GM21447 (cell line): Measurements from ENCODE around the gene ABCC8.

Source experiments
- ATAC-seq: cut with Tn5 transposase; IDR thresholded peaks from one replicate; pipeline ENCODE4 v1.9.1; 2021; ENCODE audit not compliant: unreplicated experiment

The ABCC8 gene

DNA sequence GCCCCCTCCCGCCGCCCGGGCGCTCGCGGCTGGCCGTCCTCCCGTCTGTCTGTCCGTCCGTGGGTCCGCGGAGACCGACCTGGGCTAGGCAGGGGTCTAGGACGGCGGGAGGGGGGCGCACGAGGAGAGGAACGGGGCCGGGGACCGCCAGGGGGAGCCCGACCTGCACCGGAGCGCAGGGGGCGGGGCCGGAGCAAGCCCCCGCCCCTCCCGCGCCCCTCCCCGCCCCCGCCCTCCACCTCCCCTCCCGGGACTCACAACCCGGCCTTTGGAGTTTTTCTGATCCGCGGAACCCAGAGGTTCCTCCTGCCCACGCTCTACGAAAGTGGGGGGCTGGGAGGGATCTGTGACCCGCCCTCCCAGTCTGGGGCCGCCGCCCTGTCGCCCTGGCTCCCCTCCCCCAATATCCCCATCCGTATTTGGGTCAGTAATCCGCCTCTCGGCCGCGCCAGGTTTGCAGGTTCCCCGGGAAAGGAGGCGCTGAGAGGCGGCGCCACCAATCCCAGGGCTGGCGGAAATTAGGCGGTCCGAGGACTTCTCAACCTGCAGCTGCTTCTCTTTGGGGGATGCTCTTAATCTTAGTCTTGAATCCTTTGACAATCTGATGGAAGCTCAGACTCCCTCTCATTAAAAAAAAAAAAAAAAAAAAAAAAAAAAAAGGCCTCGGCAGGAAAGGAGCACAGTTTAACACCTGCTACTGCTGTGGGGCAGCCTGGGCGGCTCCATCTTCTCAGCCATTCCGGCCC is 87.3 kb downstream of the ABCC8 start:
- peak; percentile 62 for ATAC-seq

DNA sequence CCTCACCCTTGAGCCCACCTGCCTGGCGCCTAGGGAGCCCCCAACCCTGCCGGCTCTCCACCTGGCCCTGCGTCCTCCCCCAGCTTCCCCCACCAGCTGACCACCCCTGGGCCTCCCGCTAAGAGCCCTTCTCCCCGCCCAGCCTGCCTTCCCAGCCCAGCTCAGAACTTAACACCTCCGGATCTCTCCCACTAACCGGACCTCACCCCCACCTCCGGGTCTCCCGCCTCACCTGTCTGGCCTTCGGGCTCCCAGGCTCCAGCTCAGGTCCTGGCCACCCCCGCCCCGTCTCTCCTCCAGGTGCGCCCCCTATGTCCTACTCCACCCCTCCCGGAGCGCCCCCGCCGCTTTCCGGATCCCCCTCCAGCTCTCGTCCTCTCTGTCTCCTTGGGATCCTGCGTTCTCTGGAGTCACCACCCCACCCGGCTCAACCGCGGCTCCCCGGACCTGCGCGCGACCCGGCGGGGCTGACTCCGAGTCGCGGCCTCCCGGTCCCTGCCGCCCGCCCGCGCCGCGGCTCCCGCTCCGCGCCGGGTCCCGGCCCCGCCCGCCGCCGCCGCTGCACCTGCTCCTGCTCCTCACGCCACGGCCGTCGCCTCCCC is 87.9 kb downstream of the ABCC8 start, which contains the start of gene KCNJ11:
Gene KCNJ11, minus strand, starts transcription at position 51 of the 602 bp plus-strand sequence. CDS start 568 bp downstream, outside the sequence.
- ATAC-seq: peak; percentile 46

DNA sequence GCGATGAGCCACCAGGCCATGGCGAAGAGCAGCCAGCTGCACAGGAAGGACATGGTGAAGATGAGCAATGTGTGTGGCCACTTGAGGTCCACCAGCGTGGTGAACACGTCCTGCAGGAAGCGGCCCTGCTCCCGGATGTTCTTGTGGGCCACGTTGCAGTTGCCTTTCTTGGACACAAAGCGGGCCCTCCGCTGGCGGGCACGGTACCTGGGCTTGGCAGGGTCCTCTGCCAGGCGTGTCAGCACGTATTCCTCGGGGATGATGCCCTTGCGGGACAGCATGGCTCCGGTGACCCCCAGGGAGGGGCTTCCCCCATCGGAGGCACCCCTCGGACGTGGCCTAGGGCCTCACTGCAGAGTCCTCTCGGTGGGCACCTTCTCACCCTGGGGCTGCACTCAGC is 88.8 kb downstream of the ABCC8 start:
- ATAC-seq: no peak

DNA sequence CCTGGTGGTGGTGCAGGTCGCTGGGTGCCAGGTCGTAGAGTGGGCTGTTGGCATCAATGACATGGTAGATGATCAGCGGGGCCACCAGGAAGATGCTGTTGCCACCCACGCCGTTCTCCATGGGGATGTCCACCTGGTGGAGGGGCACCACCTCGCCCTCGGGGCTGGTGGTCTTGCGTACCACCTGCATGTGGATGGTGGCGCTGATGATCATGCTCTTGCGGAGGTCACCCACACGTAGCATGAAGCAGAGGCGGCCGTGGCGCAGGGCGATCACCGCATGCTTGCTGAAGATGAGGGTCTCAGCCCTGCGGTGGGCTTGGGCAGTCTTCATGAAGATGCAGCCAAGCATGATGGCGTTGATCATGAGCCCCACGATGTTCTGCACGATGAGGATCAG is 89.4 kb downstream of the ABCC8 start:
- ATAC-seq: no peak

DNA sequence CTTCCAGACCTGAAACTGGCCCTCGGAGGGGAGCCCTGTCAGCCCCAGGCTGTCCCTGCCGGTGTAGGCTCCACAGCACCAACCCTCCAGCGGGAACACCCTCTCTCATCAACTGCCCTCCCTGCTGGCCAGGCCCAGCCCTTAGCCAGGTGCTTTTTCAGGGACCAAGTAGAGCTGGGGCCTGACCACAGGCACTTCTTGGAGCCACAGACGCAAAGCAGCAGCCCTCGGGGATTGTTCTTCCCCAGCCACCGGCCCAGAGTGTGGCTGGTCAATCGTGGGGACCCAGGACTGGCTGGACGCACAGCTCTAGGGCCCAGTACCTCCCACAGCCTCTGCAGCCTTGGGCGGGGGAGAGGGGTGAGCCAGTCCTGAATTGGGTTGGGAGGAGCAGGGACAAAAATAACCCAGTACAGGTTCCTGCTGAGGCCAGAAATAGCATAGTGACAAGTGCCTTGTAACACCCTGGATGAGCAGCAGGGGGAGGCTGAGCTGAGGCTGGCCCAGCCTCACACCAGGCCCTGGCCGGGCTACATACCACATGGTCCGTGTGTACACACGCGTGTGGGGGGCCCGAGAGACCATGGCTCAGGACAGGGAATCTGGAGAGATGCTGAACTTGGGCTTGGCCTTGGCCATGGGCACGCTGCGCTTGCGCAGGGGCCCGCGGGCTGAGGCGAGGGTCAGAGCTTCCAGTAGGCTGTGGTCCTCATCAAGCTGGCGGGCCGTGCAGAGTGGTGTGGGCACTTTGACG is 90.1 kb downstream of the ABCC8 start:
- ATAC-seq: peak; percentile 36

DNA sequence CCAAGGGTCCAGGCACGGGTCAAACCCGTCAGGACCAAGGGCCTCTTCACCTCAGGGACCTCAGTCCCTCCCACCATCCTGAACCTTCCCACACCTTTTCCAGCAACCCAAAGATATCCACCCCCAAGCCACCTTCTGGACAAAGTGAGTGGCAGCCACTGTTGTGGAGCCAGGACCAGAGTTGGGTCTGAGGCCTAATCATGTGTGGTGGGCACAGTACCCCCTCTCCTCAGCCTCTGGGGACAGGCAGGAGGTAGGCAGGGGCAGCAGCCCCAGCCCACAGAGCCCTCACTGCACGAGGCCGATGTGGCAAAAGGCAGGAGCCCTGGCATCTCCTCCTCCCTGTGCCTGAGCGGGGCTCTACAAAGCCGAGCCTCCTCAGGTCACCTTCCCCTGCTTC is 90.7 kb downstream of the ABCC8 start:
- no peak for ATAC-seq

DNA sequence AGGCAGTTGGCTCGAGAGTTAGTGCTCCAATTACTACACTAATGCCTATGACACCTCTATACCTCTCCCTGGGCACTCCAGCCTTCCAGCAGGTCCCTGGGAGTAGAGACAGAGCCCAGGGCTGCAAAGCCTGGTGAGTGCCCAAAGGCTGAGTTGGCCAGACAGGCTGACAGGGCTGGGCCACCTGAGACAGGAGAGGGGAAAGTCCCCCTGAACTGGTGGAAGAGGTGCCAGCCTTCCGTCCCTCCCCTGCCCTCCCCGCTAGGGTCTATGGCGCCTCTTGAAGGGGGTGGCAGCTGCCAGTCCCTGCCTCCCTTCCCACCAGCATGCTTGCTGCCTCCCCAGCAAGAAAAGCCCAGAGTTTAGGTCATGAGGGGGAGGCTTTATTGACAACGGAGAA is 91.2 kb downstream of the ABCC8 start:
- ATAC-seq: no peak

DNA sequence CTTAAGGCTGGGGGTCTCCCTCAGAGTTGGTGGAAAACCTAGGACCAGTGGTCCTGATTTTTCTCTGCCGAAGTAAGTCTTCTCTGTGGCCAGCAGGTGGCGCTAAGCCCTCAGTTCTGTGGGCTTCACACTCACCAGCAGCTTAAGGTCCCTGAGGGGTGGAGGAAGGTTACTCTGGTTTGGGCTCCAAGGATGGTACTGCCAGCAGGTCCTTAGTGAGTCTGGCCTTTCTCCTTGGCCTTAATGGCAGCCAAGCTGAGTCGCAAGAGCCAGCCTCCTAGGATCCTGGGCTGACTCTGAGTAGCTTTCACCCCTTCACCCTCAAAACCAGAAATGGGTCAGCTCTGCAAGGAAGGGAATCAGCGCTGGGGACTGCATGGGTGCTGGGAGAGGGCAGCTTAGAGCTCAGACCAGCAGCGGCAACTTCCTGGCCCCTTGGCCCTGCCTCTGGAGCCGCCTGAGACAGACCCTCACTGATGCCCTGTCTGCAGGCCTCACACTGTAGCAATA is 92.6 kb downstream of the ABCC8 start:
- peak; percentile 55 for ATAC-seq

DNA sequence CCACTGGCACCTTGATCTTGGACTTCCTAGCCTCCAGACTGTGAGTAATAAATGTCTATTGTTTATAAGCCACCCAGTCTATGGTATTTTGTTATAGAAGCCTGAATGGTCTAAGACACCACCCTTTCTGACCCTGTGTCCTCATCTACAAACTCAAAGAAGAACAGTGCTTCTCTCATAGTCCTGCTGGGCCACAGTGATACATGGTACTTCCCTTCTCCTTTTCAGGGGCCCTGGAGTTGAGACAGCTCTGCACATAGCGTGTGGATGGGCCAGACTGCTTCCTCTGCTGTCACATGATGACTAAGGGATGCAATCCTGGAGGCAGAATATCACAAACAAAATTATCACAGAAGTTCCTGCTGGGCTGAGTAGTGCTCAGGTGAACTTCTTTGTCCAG is 93.2 kb downstream of the ABCC8 start:
- no peak for ATAC-seq

DNA sequence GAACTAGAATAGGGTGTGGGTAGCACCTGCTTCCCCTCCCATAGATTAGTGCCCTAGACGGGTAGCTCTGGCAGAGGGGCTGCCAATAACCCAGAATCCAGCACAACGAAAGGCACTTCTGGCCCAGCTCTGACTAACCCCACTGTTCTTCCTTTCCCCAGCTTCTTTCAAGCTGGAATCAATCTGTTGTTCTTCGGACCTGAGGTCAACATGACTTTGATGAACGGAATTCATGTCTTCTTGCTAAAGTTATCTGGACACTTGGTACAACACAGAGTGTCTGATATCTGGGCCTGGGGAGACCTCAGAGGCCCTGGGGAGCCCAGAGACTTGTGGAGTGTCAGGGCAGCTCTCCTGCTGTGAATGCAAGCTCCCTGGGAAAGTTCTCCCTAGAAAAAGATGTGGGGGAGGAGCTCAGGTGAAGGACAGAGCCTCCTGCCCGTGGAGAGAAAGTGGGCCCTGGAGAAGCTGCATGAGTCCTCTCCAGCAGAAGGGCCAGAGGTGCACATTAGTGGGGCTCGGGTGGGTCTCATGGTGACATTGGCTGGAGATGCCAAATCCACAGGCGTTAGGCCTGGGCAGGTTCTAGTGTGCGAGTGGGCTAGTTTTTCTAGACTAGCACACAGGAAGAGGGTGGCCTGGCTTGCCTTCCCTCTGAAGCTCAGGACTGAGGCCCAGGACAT is 94.5 kb downstream of the ABCC8 start:
- no peak for ATAC-seq

DNA sequence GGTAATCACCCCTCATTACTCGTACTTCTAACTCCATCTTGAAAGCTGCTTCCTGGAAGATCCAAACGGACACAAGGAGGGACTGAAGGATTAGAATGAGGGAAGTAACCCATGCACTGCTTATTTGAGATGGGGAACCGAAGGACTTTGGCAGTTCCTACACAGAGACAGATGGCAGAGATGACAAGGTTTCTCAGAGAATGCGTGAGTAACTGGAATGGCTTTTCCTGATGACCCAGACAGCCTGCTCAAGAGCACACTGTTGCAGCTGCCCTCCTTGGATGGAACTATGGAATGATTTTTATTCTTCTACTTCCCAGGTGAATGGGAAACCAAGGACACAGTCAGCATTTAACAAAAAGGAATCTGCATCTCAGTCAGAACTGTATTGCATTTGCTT is 95.5 kb downstream of the ABCC8 start:
- no peak for ATAC-seq

DNA sequence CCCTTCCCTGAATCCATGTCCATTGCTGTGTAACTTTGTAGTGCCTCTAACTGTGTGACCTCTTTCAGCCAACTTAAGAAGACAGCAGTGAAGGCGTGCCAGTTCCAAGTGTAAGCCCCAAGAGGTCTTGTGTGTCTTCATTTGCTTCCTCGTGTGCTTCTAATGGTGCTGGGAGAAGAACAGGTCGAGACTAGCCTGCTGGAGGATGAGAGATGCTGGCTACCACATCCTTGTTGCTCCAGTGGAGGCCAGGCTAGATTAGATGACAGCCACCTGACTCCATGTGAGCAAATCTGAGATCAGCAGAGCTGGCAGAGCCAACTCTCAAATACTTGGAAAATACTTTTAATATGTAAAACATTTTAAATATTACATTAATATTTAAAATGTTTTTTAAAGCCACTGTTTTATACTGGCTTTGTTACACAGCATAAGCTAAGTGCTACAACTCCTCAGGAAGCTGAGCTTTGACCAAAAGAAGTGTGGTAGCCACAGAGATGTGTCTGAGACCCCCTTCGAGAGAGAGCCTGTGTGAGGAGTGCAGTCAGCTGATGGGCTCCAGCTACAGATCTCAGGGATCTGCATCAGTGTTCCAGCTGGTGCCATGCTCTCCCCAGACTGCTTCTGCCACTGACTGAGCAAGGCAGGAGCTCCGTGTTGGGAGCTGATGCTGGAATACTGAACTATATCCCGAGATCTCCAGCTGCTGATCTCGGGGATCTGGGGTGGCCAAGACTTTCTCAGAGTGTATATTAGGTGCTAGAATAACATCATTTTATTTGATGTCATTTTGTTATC is 97.1 kb downstream of the ABCC8 start:
- ATAC-seq: no peak

DNA sequence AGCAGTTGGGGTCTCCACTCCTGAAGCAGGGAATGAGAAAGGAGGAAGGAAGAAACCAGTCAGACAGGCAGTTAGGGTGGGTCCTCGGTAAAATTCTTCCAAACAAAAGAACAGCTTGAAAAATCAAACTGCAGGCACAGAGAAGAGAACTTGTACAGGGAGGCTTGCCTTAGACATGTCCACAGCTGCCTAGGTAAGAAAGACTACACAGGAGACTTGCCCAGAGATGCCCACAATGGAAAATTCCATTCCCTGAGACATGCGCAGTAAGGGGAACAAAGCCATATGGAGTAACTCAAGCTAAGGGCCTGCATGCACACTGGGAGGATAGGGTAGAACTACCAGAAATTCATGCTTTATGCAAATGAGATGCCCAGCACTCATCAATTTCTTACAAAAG is 98.0 kb downstream of the ABCC8 start:
- ATAC-seq: no peak

DNA sequence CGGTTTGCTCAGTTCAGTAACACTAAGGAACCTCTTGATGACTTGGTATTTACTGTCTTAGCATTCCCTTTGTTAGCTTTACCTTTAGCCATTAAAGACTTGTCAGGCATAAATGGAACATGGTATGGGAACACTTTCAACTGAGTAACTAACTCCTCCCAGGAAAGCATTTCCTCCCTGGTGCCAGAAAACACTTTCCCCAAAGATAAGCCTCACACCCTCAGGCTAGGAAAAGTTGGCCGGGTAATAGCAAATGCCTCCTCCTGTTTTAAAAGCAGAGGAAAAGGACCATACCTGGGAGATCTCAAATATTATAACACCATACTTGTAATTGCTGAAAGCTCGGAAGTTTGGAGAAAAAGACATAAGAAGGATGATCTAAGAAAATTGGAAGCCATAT is 100.2 kb downstream of the ABCC8 start:
- ATAC-seq: no peak

DNA sequence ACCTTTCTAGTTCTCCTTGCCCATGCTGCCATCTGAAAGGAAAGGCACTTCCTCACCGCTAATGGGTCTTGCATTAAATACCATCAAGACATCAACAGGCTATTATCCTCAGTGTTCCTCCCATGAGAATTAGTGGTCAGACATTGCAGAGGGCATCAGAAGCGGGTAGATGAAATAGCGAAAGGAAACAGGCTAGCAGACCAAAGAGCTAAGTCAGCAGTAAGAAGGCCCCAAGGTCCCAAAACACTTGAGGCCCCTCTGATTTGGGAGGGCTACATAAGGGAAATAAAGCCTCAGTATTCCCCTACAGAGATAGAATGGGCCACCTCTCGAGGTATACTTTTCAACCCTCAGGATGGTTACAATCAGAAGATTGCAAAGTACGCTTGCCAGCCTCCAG is 101.1 kb downstream of the ABCC8 start:
- no peak for ATAC-seq

DNA sequence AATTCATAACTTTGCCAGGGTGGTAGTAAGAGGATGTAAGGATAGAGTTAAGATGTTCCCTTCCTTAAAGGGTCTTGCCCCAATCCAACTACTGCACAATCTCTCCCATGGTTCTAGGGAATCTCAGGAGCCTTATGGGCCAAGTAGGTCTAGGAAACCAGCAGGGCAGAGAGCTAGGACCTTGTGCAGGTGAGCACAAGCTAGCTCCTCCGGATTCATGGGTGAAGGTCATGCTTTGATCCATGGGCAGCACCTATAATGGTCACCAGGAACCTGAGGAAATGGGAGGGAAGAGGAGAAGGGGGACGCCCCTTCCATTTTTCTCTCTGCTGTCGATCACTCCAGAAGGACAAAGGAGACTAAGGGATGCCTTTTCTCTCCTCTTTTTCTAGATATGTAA is 105.0 kb downstream of the ABCC8 start:
- ATAC-seq: no peak

DNA sequence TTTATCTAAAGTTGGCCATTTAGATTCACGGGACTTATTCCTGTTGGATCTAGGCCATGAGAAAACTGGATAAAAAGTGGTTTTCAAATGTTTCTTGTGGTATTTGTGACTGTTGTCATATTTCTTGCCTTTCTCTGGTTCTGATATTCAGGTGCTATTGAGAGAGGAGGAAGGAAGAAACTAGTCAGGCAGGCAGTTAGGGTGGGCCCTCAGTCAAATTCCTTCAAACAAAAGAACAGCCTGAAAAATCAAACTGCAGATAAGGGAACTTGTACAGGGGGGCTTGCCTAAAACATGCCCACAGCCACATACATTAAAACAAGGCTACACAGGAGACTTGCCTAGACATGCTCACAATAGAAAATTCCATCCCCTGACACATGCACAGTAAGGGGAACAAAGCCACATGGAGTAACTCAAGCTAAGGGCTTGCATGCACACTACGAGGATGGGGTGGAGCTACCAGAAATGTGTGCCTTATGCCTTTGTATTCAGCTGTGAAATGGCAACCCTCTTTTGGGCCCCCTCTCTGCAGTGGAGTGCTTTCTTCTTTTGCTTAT is 106.9 kb downstream of the ABCC8 start:
- ATAC-seq: no peak

DNA sequence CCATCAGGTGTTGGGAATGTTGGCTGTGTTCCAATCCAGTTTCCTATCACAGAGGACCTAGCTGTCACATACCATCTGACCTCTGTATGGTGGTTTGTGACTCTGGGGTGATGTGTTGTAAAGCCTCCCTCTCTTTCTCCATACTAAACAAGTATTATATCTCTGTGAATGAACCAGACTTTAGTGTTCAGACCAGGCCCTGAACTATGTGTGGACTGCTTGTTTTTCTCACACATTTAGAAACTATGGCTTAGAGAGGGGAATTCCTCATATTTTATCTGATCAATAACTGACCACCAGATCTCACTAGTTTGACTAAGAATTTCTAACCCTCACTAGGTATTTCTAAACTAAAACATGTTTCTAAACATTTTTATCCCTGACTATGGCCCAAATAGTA is 107.6 kb downstream of the ABCC8 start:
- no peak for ATAC-seq

DNA sequence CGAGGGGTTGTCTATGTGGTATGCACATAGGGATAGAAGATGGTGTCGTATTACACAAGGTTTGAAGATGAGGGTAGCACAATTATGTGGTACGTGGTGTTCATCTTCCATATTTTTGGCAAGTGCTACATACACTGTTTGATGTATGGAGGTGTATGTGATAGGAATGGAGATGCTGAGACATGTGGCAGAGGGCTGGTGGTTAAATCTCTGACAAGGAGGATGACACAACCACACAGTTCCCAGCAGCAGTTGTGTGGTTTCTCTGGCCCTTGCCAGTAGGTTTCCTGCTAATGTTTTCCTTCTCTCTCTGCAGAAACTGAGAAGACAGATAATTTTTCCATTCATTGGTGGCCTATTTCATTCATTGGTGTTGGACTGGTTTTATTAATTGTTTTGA is 108.1 kb downstream of the ABCC8 start:
- ATAC-seq: no peak

DNA sequence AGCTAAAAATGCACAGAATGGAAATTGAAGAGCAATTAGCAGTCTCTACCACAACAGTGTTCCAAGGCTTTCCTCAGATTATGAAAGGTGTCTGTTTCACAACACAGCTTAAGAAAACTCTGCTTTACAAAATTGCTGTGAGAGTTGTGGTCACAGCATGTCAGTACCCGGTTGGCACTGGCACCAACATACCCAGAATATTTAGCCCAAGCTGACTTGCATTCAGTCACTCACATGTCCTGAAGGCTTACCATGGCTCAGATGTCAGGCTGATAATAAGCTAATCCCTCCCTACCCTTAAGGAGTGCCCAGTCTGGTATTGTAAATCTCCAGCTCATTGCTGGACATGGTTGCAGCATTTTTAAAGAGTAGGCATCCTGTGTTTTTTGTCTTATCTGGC is 110.2 kb downstream of the ABCC8 start:
- ATAC-seq: no peak
